Inflammatory macrophage treated with lipopolysaccharide for 4 hours (primary cell): Measurements from ENCODE around the gene DNAI7.

Experiments
- DNase-seq: peaks from one replicate; pipeline ENCODE4 v3.0.0-alpha.2; 2020

DNAI7 gene, protein sequence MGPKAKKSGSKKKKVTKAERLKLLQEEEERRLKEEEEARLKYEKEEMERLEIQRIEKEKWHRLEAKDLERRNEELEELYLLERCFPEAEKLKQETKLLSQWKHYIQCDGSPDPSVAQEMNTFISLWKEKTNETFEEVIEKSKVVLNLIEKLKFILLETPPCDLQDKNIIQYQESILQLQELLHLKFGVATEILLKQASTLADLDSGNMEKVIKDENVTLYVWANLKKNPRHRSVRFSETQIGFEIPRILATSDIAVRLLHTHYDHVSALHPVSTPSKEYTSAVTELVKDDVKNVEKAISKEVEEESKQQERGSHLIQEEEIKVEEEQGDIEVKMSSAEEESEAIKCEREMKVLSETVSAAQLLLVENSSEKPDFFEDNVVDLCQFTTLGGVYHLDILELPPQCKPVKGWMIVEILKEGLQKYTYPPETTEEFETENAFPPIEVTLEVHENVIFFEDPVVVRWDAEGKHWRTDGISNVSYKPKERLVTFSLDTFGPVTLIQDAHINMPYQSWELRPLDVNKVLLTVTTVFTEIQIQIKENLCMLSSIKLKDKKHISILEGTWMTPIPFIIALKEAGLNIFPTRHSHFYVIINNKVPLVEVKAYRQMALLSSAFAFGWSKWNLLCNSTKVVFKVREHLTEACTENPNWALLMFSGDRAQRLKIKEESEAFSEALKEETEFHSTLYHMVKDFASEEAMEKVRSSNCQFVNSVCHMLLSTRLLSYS

DNA sequence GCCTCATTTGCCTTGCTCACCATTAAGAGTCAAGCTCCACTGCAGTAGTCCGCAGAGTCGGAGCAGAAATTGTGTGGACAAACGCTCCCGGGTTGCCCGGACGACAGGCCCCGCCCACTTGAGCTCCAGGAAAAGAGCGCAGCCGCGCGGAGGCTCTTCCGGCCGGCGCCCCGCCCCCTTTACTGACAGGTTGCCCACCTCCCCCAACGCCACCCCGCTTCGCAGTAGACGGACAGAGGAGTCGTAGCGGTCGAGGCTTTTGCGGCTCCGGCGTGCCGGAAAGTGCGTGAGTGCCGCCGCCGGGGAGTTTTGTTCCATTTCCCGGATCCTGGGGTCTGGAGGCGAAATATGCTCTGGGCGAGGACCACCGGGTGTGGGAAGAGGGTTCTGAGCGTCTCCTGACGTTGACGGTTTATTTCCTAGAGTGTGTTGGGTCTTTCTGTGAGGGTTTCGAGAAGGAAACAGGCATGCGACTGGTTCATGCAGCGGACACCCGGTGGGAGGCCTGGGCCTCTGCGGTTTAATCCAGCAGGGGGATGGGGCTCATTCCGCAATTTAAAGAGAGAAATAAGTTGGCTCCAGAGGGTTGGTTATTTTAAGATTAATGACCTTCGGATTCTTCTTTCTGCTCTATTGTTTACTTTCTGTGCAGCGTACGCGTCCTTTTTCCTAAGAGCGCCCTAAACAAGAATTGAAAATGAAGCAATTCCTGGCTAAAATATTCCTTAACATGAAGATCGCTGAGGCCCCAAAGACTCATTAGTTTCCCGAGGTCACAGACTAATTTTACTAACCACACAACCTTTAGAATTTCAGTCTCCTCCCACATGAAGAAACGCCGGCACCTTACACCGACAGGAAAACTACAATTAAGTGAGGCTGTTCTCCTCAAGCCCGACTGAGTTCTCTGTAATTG, at the start of gene DNAI7, which contains the start of gene ETFRF1:
TSS of gene DNAI7 (minus strand) at position 105 of the 916 bp plus-strand sequence. CDS start at position 23, 82 bp downstream.
TSS of gene ETFRF1 (plus strand) at position 182 of the 916 bp plus-strand sequence. CDS start 8,720 bp downstream, outside the sequence.
- DNase-seq, result peak; percentile 93

DNA sequence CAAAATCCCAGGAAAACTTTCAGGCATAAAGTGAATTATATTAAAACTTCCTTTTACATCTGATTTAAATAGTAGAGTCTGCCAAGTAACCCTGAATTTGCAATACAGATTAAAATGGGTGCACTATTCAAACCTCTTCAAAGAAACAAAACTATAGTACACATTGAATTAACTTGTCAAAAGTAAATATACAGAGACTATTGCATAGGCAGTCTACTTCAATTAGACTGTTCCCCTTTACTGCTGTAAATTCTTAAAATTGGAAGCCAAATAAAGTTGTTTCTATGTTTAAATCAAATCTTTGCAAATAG, 48.7 kb upstream of the DNAI7 start:
- DNase-seq, result no peak

DNA sequence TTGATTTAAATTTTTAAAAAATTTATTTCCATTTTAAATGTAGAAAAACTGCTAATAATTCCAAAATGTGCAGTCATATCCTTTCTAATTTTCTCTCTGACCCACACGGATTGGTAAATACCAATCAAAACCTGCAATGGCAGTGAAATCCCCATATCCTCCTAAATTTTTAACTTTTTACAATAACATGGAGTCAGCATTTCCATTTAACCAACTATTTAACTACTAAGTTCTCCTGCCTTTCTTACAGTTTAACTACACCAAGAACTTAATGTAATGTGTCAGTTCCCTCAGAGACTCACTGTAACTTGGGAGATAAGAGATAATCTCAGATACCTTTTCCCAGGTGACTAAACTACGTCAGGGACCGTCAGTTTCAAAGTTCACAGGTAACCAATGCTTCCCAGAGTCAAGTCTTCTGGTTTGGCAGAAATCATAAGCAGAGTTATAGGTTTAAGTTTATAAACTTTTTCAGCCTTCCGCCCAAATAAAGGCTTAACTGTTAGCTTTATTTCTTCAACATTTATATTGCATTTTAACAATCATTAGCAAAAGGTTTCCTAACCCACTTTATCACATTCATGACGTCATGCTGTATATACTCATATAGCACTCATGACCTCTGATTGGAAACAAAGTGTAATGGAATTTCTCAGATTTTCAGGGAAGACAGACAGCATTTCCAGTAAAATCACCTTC, 48.2 kb upstream of the DNAI7 start:
- DNase-seq, result no peak

DNA sequence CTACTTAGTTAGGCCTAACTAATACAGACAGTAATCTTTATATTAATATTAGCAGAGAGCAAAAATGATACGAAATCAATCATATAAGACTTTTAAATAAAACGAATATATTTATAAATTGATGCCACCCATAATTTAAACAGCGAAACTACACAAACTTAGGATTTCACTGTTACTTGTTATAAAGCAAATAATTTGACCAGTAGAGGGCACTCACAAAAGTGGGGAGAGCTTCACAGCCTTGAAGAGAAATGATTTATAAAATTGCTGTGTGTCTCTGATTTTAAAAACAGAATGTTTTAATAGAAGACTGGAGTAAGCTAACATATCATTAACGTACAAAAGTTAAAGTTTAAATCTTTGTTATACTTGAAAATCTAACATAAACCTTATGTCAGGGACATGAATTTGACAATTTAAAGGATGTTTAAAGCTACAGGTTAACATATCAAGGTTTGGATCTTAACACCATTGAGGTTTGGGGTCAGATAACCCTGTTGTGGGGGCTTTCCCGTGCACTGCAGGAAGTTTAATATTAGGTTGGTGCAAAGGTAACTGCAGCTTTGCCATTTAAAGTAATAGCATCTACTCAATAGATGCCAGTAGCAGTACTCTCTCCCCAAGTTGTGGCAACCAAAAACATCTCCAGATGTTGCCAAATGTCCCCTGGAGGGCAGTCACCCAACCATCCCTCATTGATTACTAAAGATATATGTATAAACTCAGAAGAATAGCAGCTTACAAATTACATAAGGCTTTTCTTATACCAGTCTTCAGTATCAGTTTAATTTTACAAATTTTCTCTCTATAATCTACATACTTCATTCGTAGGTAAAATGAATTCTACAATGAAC, 46.4 kb upstream of the DNAI7 start:
- DNase-seq, result peak; percentile 67

DNA sequence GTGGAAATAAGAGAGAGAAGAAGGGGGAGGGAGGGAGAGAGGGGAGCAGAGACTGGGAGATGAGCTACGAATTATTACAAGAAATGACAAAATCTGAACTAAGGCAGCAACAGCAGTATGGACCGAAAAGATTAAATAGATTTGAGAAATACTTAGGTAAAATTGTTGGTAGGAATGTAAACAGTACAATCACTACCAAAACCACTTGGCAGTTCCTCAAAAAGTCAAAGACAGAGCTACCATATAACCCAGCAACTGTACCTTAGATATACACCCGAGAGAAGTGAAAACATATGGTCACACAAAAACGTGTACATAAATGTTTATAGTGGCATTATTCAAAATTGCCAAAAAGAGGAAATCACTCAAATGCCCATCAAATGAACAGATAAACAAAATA, 41.7 kb upstream of the DNAI7 start:
- no peak for DNase-seq

DNA sequence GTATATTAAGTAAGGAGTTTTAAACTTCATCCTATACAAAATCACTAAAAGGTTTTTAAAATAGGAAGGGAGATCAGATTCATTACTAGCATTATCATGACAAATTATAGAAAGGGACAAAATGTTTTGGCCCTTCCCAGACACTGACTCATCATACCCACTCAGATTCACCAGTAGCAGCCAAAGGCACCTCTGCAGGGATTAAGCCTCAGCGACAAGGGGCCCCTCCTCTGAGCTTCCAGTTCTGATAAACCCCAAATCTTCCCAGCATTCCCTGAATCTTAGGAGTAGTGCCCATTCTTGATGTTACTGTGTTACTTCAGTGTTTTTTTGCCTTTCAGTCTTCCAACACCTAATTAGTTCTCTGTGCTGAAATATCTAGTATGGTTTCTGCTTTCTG, 41.2 kb upstream of the DNAI7 start:
- DNase-seq, result no peak

DNA sequence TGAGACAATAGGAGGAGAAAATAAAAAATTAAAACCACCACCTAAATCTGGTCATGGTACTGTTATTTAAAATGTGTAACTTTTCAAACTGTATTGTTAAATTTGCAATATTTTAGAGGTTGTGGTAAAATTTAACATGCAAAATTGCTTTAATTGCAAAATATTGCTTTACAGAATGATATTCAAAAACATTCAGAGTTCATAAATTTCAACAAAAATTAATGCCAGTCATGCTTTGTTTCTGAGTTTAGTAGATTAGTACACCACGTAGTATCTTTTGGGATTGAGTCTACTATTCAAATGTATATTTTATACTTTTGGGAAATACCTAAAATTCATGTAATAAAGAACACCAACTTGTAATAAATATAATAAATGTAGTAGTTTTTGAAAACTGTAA, 18.4 kb upstream of the DNAI7 start:
- DNase-seq, result no peak

DNA sequence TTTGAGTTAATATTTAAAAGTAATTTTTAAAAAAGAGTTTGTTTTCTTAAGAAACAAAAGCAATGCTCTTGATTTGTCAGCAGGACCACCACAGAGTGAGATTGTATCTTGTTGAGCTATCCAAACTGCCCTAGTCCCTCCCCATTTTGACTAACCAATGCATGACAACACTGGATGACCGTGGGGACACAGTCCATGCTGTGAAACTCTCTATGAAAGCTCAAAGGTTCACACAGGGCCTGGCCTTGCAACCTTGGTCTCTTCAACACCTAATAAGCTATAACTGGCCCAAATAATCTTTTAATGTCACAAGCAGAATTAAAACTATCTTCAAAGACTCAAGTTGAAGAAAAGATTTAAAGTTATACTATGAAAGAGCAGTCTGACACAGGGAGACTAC, 13.6 kb upstream of the DNAI7 start:
- DNase-seq, result no peak

DNA sequence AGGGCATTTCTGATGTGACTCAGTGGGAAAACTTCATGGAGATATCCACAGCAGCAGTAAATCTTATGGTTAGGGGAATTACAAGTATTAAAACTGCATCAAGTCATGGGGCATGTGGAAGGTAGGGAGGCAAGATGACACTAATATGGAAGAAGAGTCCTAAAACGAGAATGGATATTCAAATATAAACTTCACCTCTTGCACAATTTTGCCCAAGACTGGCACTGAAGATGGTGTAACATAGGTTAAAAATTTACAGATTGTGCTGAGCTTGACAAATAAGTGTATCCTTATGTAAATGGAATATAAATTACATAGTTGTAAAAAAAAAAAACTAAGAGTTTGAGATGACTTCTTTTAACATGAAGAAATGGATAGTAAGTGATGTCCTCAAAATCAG, 12.9 kb upstream of the DNAI7 start:
- no peak for DNase-seq

DNA sequence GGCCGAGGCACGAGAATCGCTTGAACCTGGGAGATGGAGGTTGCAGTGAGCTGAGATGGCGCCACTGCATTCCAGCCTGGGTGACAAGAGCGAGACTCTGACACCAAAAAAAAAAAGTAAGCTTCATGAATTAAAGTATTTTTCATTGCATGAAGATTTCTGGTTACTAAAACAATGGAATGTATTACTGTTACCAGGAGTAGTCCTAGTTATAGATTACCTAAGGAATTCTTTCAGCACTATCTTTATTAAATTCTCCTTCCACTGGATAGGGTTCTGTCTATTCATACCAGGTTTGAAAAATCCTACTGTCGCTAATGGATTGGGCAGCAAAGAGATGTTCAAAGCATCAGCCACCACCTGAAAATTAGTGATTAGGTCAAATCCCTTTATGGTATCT, 12.5 kb upstream of the DNAI7 start:
- no peak for DNase-seq

DNA sequence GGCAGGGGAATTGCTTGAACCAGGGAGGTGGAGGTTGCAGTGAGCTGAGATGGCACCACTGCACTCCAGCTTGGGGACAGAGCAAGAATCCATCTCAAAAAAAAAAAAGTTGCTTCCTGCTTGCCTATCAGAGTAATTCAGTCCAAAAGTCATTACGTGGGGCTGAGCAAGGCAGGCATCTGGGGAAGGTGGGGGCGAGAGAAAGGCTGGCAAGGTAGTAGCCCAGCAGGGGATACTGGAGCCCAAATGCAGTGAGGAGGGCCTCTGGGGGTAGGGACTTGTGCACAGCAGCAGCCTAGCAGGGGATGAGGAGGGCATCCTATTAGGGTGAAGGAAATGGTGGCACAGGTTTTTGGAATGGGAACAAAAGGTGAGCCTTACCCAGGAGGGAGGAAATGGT, 7.2 kb upstream of the DNAI7 start:
- no peak for DNase-seq

DNA sequence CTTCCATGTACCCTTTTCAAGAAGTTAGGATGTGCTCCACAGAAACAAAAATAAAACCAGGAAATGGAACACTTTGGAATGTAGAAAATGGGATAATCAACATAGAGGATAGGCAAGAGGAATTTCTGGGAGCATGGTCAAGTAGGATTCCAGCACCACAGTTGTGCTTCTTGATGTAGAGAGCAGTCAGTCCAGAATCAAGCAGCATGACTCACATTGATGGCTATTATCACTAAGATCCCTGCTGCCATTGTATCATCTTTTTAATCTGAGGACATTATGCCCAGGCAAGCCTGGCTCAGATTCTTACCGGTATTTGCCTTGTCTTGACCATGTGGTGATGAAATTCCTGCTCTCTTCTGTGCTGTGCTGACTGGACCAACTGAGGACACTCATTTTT, 5.7 kb upstream of the DNAI7 start:
- no peak for DNase-seq

DNA sequence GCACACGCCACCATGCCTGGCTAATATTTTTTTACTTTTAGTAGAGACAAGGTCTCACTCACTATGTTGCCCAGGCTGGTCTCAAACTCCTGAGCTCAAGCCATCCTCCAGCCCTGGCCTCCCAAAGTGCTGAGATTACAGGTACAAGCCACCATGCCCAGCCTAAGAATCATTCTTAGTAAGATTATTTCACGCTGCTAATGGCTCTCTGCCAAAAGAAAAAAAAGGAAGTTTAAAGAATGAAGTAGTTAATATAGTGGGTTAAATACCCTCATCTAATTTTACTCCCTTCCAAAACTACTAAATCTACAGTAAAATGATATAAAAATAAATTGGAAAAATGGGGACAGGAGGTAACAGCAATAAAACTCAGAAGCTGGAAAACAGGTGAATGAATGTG, 2.6 kb upstream of the DNAI7 start:
- no peak for DNase-seq

DNA sequence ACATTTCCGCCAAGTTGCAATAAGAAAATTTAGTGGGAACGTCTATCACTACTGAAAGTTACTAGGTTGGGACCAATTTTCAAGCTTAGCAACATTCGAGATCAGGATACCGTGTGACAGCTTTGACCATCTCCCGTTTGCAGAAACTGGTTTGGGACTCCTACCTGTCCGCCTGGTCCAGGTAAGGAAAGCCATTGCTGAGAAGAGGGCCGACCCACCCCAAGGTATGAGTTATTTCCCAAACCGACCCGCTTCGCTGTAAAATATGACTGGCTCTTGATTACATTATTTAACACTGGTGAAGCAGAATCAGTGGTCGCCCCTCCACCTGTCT, 271 bp downstream of the DNAI7 start:
- no peak for DNase-seq

DNA sequence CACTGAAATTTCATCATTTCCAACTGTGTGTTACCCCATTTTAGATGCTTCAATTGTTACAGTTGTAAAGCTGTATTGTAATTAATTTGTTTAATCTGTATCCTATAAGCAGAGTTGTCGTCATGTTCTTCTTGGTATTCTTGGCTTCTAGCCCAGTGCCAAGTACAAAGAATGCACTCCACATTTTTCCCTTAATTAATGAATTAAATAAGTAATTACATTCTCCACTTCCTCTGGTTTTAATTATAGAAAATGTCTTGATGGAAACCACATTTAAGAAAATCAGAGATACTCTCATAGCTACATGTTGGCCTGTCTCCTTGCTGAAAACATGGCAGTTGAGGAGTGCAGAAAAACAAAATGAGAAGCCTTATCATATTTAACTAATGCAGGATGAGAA, 746 bp downstream of the DNAI7 start:
- DNase-seq, result no peak

DNA sequence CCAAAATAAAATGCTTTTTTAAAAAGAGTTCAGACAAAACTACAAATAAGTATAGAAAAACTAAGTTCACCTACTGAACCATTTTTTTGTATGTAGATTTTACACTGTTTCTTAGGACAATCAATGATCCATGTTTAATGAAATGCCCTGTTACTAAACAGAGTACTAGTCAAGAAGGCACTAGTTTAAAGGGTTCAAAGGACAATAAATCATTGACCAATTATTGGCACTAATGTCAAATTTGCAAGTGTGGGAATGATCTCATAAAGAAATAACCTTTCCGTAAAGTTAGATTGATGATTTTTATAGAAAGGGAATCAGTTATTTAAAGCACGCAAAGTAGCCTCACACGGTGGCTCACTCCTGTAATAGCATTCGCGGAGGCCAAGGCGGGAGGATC, 4.2 kb downstream of the DNAI7 start:
- DNase-seq, result no peak

DNA sequence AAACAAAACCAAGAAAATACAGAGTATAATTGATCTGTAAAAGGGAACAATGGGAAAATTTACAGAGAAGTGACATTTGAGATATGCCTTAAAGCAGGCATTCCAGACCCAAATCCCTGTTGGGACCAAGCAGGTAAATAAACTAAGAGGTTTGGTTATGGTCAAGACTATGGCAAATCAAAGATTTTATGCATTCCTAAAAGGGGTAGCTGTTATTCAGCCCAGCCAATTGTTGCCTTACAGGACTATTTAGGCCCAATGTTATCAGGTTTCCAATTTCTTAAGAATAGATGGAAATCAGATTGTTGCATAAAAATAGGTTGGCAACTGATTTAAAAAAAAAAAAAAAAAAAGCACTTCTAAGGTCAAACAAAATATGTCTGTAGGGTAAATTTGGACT, 5.3 kb downstream of the DNAI7 start:
- no peak for DNase-seq

DNA sequence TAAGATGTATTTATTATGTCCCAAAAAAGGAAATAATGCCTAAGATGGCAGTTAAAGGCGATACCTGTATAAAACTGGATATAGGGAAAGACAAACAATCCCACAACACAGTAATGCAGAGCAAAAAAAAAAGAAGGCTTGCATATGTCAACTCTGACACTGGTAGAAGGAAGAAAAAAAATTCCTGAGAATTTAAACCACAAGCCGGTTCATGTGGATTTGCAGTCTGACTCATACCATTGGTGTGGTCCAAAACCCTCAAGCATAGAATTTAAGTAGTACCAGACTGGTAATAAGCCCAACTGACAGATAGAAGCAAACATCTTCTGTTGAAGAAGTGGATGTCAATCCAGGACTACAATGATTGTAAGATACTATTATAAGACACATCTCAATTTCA, 7.2 kb downstream of the DNAI7 start:
- DNase-seq, result no peak

DNA sequence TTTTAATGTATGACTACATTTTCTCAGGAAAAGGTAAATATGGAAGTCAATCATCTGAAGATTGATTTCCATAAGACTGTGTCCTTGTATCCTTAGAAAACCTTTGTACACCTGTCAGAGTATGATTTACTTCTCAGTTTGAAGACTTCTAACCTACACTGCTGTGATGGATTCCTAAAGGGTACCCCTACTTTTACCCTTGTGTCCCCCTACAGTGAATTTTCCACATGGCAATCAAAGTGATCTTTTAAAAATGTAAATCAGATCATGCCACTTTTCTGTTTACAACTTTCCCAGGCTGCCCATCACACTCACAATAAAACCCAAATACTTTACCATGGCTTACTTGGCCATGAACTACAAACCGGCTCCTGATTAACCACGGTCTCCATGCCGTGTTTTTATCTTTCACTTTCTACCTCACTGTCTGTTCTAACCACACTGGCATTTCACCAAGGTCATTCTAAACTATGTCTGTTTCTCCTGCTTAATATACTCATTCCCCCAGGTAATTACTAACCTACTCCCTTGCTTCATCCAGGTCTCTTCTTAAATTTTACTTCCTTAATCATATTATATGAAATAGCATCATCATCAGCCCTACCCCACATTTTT, 8.1 kb downstream of the DNAI7 start:
- DNase-seq, result no peak

DNA sequence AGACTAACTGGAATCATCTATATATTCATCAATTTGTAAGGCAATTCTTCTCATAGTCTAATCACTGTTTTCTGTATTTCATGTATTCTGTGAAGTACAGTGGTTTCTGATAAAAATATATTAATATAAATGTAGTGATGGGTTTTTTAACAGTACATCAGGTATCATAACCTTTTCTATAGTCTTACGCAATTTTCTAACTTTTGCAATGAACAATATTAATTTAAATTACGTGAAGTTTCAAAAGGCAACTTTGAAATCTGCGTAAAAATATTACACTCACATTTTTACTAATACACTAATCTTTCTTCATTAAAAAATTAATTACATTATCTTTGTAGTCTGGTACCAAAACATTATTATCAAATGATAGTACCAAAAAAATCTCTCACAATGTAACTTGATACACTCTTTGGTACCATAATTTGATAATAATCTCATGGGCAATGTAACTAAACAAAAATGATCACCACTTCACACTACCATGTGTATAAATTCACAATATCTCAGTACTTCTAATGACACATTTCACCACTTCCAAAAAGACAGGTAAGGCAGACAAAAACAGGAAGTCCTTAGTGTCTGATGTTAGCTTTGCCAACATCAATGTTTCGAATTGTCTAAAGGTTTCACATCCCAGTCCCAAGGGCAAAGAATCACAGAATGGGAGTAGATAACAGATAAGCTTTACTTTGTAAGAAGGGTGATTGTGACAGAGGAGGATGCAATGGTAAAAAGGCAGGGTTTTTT, 8.7 kb downstream of the DNAI7 start:
- no peak for DNase-seq

DNA sequence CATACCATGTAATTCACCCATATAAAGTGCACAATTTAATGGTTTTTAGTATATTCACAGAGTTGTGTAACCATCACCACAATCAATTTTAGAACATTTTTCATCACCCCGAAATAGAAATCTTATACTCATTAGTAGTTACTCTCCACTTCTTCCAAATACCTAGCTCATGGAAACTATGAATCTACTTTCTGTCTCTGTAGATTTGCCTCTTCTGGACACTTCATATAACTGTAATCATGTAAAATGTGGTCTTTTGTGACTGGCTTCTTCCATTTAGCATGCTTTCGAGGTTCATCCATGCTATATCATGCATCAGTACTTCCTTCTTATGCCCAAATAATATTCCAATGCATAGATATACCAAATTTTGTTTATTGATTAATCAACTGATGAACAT, 10.8 kb downstream of the DNAI7 start:
- DNase-seq, result no peak
